ENCODE data around the gene TTC7B.

TTC7B gene

GRCh38 chr14:90674043-90674670 lies 142.1 kb downstream of the TTC7B start:
- Histone ChIP-seq H3K4me1 (ENCODE audit: insufficient read depth, insufficient read length) (peaks cover 3% of the 10 kb centered on the region), H3K27me3 (ENCODE audit: insufficient read depth, insufficient read length) (no peaks in the 10 kb centered on the region), H3K36me3 (ENCODE audit: insufficient read depth, insufficient read length, low read length) (peaks cover 17% of the 10 kb centered on the region), H3K4me3 (ENCODE audit: insufficient read length, low read depth) (no peak overlapping the region), H3K9ac (ENCODE audit: insufficient read length, low read depth) (no peak overlapping the region), H3K9me3 (ENCODE audit: insufficient read depth, low read length) (peaks cover 4% of the 10 kb centered on the region; the same call in 1 of the 2 replicates)
- DNase-seq (ENCODE audit: low read depth, low spot score): no peak
- TF ChIP-seq ZNF274 (IDR thresholded peaks at IDR 0.05; ENCODE audit: low read depth, low read length): no peak

GRCh38 chr14:90671382-90672234 lies 144.6 kb downstream of the TTC7B start:
- Histone ChIP-seq H3K4me3 (ENCODE audit: insufficient read length, low read depth) (no peak overlapping the region), H3K36me3 (ENCODE audit: insufficient read depth, insufficient read length, low read length) (peaks cover 17% of the 10 kb centered on the region), H3K9ac (ENCODE audit: insufficient read length, low read depth) (no peak overlapping the region), H3K27me3 (ENCODE audit: insufficient read depth, insufficient read length) (no peaks in the 10 kb centered on the region), H3K9me3 (ENCODE audit: insufficient read depth, low read length) (peaks cover 9% of the 10 kb centered on the region), H3K4me1 (ENCODE audit: insufficient read depth, insufficient read length) (peaks cover 3% of the 10 kb centered on the region)
- no peak for DNase-seq (ENCODE audit: low read depth, low spot score)
- no peak for TF ChIP-seq SUZ12 (IDR thresholded peaks at IDR 0.05; ENCODE audit: extremely low read depth, insufficient read depth, insufficient read length)

- H3K9me3 ChIP-seq (ENCODE audit: insufficient read depth, low read length): peaks cover 9% of the 10 kb centered on the region
- H3K36me3 ChIP-seq (ENCODE audit: insufficient read depth, insufficient read length, low read length): peaks cover 9% of the 10 kb centered on the region
- no peaks in the 10 kb centered on the region for H3K27me3 ChIP-seq (ENCODE audit: insufficient read depth, insufficient read length)
- no peak overlapping the region for H3K9ac ChIP-seq (ENCODE audit: insufficient read length, low read depth)
- DNase-seq (ENCODE audit: low read depth, low spot score): no peak
- TF ChIP-seq ZNF274 (IDR thresholded peaks at IDR 0.05; ENCODE audit: low read depth, low read length) (no peak), YY1 (IDR thresholded peaks at IDR 0.05; ENCODE audit: insufficient read depth, insufficient read length) (no peak), SUZ12 (IDR thresholded peaks at IDR 0.05; ENCODE audit: extremely low read depth, insufficient read depth, insufficient read length) (no peak)
- no peaks in the 10 kb centered on the region for H3K4me1 ChIP-seq (ENCODE audit: insufficient read depth, insufficient read length)
- H3K4me3 ChIP-seq (ENCODE audit: insufficient read length, low read depth): no peak overlapping the region
Measured at GRCh38 chr14:90669731-90670130, 146.5 kb downstream of the TTC7B start.

GRCh38 chr14:90666571-90666970 lies 149.7 kb downstream of the TTC7B start:
- TF ChIP-seq YY1 (IDR thresholded peaks at IDR 0.05; ENCODE audit: insufficient read depth, insufficient read length): no peak
- TF ChIP-seq ZNF274 (IDR thresholded peaks at IDR 0.05; ENCODE audit: low read depth, low read length): no peak
- no peak for TF ChIP-seq SUZ12 (IDR thresholded peaks at IDR 0.05; ENCODE audit: extremely low read depth, insufficient read depth, insufficient read length)
- no peak overlapping the region for H3K9ac ChIP-seq (ENCODE audit: insufficient read length, low read depth)
- peaks cover 9% of the 10 kb centered on the region for H3K9me3 ChIP-seq (ENCODE audit: insufficient read depth, low read length)
- H3K4me3 ChIP-seq (ENCODE audit: insufficient read length, low read depth): no peak overlapping the region
- H3K27me3 ChIP-seq (ENCODE audit: insufficient read depth, insufficient read length): no peaks in the 10 kb centered on the region
- H3K4me1 ChIP-seq (ENCODE audit: insufficient read depth, insufficient read length): peaks cover 3% of the 10 kb centered on the region
- no peak for DNase-seq (ENCODE audit: low read depth, low spot score)
- H3K36me3 ChIP-seq (ENCODE audit: insufficient read depth, insufficient read length, low read length): peaks cover 2% of the 10 kb centered on the region

- Histone ChIP-seq H3K4me3 (ENCODE audit: insufficient read length, low read depth) (no peak overlapping the region), H3K4me1 (ENCODE audit: insufficient read depth, insufficient read length) (peaks cover 3% of the 10 kb centered on the region), H3K9me3 (ENCODE audit: insufficient read depth, low read length) (peaks cover 9% of the 10 kb centered on the region), H3K27me3 (ENCODE audit: insufficient read depth, insufficient read length) (no peaks in the 10 kb centered on the region), H3K36me3 (ENCODE audit: insufficient read depth, insufficient read length, low read length) (no peaks in the 10 kb centered on the region), H3K9ac (ENCODE audit: insufficient read length, low read depth) (no peak overlapping the region)
- TF ChIP-seq YY1 (IDR thresholded peaks at IDR 0.05; ENCODE audit: insufficient read depth, insufficient read length) (no peak), SUZ12 (IDR thresholded peaks at IDR 0.05; ENCODE audit: extremely low read depth, insufficient read depth, insufficient read length) (no peak), ZNF274 (IDR thresholded peaks at IDR 0.05; ENCODE audit: low read depth, low read length) (no peak)
- DNase-seq (ENCODE audit: low read depth, low spot score): no peak
Measured at GRCh38 chr14:90665321-90666000, 150.8 kb downstream of the TTC7B start.

- Histone ChIP-seq H3K9me3 (ENCODE audit: insufficient read depth, low read length) (peaks cover 9% of the 10 kb centered on the region), H3K27me3 (ENCODE audit: insufficient read depth, insufficient read length) (no peaks in the 10 kb centered on the region), H3K36me3 (ENCODE audit: insufficient read depth, insufficient read length, low read length) (no peaks in the 10 kb centered on the region), H3K4me3 (ENCODE audit: insufficient read length, low read depth) (no peak overlapping the region), H3K9ac (ENCODE audit: insufficient read length, low read depth) (no peak overlapping the region), H3K4me1 (ENCODE audit: insufficient read depth, insufficient read length) (peaks cover 3% of the 10 kb centered on the region)
- TF ChIP-seq SUZ12 (IDR thresholded peaks at IDR 0.05; ENCODE audit: extremely low read depth, insufficient read depth, insufficient read length) (no peak), YY1 (IDR thresholded peaks at IDR 0.05; ENCODE audit: insufficient read depth, insufficient read length) (no peak), ZNF274 (IDR thresholded peaks at IDR 0.05; ENCODE audit: low read depth, low read length) (no peak)
- no peak for DNase-seq (ENCODE audit: low read depth, low spot score)
Measured at GRCh38 chr14:90664911-90665310, 151.3 kb downstream of the TTC7B start.

GRCh38 chr14:90663680-90664079 lies 152.6 kb downstream of the TTC7B start:
- Histone ChIP-seq H3K4me3 (ENCODE audit: insufficient read length, low read depth) (no peak overlapping the region), H3K9me3 (ENCODE audit: insufficient read depth, low read length) (0 out of 2 replicates have a peak, but pooled peaks cover under 1% of the 10 kb centered on the region), H3K27me3 (ENCODE audit: insufficient read depth, insufficient read length) (no peaks in the 10 kb centered on the region), H3K9ac (ENCODE audit: insufficient read length, low read depth) (no peak overlapping the region), H3K4me1 (ENCODE audit: insufficient read depth, insufficient read length) (peaks cover 3% of the 10 kb centered on the region), H3K36me3 (ENCODE audit: insufficient read depth, insufficient read length, low read length) (no peaks in the 10 kb centered on the region)
- TF ChIP-seq SUZ12 (IDR thresholded peaks at IDR 0.05; ENCODE audit: extremely low read depth, insufficient read depth, insufficient read length) (no peak), YY1 (IDR thresholded peaks at IDR 0.05; ENCODE audit: insufficient read depth, insufficient read length) (no peak), ZNF274 (IDR thresholded peaks at IDR 0.05; ENCODE audit: low read depth, low read length) (no peak)
- DNase-seq (ENCODE audit: low read depth, low spot score): no peak

Data from NT2/D1 (cell line).